Endometrium (tissue), 2 donors: Measurements from ENCODE around the gene TANGO2.

Experiments used
- FAIRE-seq: peaks from 2 replicates; lab custom pipeline; 2012; peaks lifted over from hg19 to GRCh38; lab: Jason Lieb, UNC
- donor health status: control.
- donor health status: control.

The TANGO2 gene

DNA sequence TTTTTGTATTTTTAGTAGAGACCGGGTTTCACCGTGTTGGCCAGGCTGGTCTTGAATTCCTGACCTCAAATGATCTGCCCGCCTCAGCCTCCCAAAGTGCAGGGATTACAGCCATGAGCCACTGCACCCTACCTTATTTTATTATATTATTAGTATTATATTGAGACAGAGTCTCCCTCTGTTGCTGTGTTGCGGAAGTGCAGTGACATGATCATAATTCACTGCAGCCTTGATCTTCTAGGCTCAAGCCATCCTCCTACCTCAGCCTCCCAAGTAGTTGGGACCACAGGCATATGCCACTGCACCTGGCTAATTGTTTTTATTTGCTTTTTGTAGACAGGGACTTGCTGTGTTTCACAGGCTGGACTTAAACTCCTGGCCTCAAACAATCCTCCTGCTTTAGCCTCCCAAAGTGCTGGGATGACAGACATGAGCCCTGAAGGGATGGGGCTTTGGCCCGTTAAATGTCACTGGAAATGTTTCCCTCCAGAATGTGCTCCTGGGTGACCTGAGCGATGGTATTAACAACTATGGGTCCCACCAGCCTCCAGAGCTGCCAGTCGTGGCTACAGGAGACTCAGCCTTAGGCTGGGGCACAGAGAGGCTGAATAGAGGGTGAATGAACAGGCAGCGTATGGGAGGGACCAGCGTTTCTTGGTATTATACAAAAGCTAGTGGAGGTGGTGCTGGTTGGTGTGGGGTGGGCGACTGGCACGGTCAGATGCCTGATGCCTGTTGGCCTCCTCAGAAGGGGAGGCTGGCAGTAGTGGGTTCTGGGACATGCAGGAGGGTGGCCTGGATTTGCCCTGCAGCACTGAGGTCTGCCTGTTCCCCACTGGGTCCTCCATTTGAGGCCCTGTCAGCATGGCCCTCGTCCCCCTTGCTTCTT, 7.3 kb downstream of the TANGO2 start:
- FAIRE-seq: no peak

DNA sequence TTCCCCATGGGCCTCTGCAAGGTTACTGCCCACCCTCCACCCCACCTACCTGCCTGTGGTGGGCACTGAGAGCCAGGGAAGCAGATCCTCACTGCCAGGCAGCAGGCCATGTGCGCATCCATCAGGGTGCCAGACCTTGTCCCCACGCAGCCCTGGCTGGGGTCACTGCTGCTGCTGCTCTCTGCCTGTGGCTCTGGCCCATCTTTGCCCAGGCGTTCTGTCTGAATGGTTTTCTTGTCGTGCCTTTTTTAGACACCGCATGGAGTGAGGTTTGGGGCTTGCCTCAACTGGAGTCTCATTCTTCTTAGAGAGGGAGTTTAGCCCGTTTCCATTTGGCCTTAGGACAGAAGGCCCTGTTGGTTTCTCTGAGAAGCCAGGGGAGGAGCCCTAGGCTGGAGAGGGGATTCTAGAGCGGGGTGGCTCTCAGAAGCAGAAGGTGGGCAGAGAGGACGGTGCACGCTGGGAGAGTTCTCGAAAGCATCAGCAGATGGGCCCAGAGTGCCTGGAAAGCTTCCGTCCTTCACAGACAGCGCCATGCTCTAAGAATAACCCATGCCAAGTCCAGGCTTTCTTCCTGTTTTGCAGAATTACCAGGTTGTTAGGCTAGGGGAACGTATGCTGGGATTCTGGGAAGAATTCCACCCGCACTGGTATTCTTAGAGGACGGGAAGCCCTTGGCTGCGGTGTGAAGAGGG, 8.1 kb downstream of the TANGO2 start:
- FAIRE-seq: no peak

DNA sequence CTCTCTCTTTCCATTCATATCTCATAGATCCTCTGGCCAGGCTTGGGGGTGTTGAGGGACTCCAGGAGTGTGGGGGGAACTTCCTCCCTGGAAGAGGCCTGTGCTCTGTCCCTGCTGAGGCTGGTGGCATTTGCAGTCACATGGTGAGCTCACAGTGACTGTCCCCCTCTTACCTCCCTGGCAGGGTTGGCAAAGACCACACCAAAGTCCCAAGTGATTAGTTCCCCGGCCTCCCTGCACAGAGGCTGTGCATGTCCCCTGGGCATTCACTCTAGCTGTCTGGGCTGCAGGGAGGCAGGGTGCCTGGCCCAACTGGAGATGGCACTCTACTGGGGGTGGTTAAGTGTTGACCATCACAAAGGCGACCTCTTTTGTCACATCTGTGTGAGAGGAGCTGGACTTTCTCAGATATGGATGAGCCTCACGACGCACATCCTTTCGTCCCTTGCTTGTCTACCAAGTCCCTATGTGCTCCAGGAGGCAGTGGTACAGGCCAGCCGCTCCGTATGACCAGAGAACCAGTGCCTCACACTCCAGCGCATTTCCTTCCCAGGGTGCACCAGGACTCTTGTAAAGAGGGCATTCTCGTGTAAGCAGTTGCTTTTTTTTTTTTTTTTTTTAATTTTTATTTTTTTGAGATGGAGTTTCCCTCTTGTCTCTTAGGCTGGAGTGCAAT, 8.8 kb downstream of the TANGO2 start:
- no peak for FAIRE-seq

DNA sequence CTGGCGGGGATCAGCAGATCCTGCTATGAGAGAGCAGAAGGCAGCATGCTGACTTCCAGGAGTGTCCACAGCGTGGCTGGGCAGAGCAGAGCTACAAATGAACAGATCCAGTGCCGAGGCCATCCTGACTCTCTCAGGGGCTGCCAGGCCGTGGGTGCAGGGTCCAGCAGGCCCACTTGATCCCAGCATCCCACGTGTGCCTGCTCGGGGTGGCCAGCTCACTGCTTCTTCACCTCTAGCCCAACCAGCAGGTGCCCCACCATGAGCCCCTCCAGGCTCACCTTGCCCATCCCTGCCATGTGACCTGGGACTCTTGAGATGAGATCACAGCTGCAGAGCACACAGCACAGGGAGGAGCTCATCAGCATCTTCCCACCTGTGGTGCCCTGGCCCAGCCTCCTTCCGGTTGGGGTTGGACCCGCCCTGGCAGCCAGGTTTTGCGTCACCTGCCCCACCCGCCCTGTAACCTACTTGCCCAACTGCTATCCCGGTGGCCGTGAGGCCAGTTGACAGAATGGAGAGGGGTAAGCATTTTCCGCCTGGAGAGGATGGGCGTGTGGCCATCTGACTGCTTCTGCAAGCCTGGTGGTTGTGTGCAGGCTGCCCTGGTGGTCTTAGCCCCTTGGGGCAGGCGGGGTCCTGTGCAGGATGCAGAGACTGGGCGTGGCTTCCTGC, 11.0 kb downstream of the TANGO2 start:
- no peak for FAIRE-seq

DNA sequence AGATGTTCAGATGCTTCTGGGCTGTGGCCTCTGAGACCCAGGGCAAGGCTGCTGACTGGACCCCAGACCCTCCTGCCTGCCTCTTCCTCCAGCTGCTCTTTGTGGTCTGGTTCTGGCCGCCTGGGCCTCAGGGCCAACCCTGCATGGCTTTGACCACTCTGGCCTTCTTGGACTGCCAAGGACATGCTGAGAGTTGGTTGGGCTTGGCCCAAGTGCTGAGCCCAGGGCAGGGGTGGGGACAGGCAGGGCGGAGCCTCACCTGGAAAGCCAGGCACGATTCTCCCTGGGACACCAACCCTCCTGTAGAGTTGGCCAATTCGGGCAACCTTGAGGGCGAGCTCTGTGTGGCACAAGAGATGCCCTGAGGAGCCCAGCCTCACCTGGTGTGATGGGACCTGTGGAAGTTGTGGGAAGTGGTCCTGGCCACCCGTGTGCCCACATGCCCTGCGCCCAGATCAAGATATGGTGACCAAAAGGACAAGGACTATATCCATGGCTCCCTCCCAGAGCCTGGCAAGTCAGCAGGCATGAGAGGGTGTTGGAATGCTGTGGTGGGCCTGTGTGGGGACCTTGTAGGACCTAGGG, 11.6 kb downstream of the TANGO2 start:
- no peak for FAIRE-seq

DNA sequence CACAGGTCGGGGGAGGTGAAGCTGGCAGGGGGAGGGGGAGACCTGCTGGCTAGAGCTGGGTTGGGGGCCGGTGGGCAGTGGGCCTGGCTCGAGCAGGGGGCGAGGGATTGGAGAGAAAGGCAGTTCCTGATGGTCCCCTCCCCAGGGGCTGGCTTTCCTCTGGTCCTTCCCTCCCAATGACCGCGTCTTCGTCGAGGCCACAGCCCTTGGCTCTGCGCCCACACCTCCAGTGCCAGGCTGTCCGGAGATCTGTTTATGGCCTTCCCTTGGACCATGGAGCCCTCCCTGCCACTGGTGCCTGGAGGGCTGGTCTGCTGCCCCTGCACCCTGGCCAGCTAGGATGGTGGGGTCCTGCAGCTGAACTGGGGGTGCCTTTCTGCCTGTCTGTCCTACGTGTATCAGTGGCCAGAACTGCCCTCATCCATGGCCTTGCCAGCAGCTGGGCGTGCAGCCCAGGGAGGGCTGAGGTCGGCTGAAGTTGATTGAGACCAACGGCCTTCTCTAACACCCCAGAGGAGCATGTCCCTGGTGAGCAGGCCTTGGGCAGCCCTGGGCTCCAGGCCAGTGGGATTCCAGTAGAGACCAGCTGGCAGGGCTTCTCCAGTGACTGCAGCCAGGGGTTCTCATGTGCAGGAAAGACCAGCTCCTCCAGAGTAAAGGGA, 12.3 kb downstream of the TANGO2 start:
- FAIRE-seq: no peak

DNA sequence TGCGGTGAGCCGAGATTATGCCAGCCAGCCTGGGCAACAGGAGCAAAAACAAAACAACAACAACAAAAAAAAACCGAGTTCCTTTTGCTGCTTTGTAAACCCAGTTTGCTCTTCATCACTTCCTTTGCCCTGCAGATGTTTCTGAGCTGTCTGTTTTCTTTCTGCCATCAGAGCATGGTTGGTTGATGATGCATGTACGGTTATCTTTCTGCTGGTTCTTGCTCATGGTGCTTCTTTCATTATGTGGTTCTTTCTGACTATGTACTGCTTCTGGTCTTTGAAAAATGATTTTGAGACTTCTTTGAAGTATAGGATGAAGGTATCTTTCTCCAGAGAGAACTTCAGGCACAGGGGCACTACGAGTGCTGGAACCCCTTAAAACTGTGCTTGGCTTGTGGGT, 13.2 kb downstream of the TANGO2 start:
- no peak for FAIRE-seq

DNA sequence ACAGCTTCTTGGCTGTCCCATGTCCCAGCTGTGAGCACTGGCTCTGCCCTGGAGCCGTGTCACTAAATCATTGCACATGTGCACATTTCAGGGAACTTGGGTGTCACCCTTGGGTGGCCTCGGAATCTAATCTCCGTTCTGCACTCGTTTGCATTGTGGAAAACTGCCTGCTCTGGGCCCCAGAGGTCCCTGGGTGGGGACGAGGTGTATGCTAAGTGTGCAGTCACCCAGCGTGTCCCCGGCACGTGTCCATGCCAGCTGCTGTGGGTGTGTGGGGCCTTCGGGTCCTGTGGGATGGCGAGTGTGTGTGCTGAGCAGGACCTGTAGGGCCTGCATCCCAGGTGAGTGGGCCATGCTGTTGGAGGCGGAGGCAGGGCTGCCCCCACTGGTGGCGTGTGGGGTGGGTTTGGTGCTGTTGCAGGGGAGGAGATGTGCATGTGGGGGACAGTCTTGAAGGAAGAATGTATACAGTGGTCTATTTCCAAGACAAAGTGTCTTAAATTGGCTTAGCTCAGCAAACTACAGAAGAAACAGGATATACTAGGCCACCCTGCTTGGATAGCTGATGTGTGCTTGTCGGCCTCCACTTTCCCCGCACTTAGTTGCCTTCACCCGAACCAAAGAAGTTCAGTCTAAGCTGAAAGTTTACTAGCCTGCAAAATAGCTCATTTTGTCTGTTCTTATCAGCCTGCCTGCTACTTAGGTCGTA, 14.6 kb downstream of the TANGO2 start:
- FAIRE-seq: no peak

DNA sequence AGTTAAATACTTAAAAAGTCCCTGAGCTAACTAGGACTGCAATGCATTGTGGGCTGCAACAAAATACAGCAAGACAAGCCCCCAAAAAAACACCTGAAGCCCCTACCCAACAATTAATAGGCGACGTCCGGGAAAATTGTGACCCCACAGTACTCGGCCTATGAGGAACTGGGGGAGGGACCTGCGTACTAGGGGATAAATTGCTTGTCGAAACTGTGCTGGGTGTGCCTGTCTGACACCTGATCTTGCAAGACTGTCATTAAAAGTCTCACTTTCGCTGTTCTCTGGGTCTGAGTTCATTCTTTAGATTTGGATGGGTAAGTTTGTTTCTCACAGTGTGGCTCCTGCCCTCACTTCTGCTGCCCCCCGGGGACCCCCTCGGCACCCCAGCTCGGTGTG, 15.2 kb downstream of the TANGO2 start:
- FAIRE-seq: no peak

DNA sequence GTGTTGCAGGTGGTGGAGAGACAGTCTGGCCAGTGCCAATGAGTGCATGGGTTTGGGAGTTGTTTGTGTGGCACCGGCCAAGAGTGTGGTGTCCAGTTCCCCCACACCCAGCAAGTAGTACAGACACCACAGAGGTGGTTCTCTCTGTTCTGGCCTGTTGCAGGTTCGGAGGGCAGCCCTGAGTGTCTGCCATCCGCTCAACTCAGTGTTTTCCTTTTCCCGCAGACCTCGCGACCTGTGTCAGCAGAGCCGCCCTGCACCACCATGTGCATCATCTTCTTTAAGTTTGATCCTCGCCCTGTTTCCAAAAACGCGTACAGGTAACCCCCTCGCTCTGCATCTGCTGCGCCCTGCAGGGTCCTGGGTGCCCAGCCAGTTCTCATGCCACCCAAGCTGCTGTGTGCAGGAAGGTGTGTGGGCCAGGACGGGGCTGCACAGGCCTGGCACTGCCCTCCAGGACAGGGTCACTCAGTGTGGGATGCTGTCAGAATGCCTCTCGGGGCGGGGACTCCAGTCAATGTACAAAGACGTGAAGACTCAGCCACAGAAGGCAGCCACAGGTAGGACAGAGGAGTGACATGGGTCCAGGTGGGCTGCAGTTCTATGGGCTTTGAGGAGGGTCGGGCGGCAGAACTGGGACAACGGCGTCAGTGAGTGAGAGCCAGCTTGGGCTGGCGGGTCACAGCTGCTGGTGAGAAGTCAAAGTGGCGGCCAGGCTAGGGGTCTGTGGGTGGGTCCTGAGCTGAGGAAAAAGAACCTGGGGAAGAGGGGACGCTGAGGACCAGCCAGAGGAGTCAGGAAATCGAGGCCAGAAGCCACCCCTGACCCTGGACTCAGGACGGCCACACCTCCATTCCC, 15.9 kb downstream of the TANGO2 start:
- FAIRE-seq: no peak

DNA sequence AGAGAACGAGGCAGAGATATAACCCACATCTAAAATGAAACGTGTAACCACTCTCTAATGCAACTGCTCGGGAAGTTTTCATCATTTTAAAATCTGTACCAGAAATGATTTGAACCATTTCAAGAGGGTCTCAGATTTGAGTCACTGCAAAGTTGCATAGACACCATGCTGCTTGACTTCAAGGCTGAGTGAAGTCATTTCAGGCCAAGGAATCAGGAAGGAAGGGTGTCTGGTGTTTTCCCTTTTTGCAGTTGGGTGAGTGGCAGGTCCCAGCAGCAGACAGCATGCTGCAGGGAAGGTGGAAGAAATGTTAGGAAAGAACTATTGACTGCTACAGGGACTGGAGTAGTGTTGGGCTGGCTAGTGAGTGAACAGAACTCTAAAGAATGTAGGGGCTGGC, 16.5 kb downstream of the TANGO2 start:
- FAIRE-seq: no peak

DNA sequence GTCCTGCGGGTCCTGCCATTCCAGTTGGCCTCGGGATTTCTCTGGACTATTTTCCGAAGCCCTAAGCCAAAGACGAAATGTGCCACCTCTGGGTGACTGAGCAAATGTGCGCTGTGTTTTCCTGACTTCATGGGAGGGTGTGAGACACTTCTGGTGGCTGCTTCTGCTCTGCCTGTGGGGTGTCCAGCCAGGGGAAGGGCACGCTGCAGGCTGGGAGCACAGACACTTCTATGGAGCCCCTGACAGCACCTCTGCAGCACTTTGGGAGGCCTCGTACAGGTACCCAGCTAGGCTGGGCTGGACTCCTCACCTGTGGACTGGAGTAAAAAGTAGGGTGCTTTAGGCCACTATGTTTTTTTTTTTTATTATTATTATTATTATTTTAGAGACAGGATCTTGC, 17.7 kb downstream of the TANGO2 start:
- no peak for FAIRE-seq

DNA sequence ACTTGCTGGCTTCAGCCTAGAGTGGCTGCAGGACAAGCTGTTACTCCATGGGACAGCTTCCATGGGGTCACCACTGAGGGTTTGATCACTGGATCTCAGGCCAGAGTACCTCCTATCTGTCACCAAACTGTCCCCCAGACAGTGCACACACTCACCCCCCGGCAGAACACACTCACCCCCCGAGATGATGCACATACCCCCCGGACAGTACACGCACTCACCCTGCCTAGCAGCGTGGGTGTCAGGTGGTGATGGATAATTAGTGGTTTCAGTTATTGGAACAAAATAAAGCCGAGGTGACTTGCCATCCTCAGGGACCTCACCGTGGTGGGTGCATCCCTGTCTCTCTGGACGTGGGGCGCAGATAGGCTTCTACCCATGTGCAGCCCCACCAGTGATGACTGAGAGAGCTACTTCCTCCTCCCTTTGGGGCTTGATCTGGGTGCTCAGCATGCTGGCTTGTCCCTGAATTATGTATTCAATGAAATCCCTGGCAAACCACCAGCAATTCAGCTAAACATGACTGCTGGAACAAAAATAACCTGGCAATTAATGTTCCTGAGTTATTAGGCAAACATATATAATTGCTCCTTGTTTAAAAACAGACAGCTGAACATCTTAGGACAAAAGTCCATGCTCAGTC, 18.9 kb downstream of the TANGO2 start:
- FAIRE-seq: no peak

DNA sequence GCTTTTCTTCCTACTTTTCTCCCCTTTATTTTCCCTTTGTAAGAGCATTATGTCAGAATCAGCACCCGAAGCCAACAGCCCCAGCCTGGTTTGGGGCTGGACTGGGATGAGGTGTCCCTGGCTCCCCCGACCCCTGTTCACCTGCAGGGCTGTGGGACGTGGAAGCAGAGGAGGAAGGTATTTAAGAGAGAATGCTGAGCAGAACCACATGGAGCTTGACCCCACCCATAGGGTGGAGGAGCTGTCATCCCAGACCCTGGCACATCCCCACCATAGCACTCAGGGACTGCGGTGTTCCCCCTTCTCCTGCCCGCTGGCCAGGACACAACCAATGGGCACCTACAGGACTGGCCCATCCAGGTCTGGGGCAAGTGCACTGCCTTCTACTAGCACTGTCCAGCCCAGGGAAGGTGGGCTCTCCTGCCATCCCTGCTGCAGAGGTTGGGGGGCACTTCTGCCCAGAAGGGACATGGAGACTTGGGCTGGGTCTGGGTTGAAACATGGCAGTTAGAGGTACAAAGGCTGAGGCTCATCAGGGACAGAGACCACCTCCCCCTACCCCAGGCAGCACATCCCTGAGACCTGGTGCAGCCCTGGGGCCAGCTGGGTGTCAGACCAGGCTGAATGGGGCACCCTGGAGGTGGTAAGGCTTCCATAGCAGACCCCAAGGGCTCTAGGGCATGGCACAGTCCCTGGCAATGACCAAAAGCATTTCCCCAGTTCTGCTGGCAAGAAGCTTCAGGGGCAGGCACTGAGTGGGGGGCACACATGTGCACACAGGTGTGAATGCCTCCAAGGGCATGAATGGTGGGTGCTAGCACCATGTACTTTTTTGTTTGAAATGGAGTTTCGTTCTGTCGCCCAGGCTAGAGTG, 19.7 kb downstream of the TANGO2 start:
- no peak for FAIRE-seq

DNA sequence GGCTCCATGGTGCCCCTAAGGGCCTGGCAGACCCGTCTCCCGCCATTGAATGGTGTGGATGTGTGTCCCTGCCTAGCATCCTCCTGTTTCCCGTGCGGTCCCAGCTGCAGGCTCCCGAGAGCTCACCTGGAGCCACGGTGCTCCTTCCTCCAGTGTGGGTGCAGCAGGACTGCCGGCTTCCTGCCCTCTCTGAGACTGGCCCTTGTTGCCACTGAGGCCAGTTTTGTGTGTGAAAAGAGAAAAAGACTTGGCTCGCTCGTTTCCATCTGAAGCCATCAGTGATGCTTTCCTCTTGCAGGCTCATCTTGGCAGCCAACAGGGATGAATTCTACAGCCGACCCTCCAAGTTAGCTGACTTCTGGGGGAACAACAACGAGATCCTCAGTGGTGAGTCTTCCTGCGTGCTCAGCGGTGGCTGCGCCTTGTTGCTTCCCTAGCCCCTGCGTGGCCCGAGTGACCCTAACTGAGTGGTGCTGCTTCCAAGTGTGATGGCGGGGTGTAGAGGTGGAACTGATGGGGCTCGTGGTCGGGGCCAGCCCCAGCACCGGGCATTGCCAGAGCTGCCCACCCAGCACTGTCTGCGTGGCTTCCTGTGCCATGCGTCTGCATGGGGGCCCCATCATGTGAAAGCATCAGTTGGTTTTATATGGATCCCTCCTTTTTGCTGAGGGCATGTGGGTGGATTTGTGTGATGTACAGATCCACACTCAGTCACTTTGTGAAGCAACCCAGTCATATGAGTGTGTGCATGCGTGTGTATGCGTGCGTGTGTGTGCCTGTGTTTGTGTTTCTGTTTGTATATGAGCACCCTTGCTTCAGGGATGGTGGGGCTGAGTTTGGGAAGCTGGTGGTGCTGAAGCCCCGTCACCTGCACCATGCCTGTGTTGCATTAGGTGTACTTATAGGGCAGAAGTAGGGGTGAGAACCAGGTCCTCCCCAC, 22.4 kb downstream of the TANGO2 start:
- FAIRE-seq: no peak

DNA sequence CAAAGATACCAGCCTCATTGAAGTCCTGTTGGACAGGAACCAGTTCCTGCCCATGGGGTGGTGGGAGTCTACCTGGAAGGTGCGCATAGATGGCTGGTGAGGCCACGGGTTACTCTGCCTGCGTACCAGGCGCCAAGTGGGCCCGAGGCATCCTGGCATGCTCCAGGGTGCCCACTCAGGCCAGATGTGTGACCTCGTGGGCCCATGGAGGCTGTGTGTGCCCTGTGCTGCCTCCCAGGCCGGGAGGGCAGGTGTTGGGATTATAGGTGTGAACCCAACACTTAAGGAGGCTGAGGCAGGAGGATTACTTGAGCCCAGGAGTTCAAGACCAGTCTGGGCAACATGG, 23.1 kb downstream of the TANGO2 start:
- no peak for FAIRE-seq

DNA sequence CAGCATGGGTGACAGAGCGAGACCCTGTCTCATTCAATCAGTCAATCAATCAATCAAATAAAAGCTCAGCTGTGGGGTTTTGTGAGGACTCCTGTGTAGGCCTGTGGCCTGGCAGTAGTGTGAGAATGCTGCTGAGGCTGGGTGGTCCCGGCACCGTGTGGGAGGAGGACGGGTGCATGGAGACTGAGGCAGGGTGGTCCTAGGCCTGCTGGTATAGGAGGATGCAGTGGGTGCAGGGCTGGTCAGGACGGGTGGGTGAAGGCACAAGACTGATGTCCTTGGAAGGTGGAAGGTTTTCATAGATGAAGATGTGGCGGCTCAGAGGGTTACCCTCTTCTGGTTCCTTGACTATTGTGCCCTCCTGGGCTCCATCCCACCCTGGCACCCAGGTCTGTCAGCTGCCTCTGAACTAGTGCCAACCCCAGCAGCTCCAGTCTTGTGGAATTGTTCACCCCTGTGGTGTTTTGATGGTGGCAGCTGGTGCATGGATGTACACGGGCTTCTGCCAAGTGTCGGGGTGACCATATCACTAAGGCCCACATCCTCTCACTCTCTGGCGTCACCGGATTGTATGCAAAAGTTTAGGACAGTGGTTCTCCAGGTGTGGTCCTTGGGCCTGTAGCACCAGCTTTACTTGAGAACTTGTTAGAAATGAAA, 23.7 kb downstream of the TANGO2 start:
- FAIRE-seq: no peak
